GM19463 (cell line): ENCODE measurements around the gene VPS16.

ENCODE experiments used
- ATAC-seq: cut with Tn5 transposase; IDR thresholded peaks from one replicate; pipeline ENCODE4 v1.9.1; 2021; ENCODE audit warnings: mild to moderate bottlenecking, moderate library complexity; ENCODE audit not compliant: unreplicated experiment

The VPS16 gene

DNA sequence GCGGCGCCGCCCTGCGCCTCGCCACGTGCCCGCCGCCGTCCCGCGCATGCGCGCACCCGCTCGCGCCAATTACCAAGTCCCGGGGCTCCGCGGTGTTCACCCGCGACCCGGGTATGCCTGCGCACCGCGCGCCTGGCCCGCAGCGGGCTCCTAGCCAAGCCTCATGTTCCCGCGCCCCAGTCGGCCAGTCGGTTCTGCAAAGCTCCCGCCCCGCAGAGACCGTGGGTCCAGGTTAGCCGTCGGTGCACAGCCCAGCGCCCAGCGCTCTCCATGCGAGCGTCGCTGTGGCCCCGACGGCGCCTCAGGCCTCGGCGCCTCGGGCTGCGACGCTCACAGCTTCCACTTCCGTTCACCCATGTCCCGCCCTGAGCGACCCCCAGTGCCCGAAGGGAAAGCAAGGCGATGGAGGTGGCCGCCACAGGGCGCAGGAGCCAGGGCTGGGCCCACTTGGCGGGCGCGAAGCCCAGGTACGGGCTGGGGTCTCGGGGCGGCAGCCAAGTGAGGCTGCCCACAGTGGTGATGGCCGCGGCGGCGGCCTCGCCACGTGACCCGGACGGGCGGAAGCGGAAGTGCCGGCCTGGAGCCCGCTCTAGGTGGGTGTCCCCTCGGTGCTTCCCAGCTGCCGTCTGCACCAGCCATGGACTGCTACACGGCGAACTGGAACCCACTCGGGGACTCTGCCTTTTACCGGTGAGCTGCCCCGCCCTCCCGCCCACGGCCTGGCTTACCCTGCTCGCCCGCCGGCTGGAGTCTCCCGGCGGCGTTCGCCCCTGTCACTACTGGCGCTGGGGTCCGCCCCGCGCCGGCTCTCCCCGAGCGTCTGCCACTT lies at the start of gene VPS16, which contains the start of gene PCED1A:
Gene VPS16 (plus strand): TSS at position 608 of the 829 bp plus-strand sequence. CDS start 30 bp downstream, at position 638.
Gene PCED1A (minus strand): TSS at position 518 of the 829 bp plus-strand sequence. CDS start 743 bp downstream, outside the sequence.
- peak; percentile 96 for ATAC-seq

DNA sequence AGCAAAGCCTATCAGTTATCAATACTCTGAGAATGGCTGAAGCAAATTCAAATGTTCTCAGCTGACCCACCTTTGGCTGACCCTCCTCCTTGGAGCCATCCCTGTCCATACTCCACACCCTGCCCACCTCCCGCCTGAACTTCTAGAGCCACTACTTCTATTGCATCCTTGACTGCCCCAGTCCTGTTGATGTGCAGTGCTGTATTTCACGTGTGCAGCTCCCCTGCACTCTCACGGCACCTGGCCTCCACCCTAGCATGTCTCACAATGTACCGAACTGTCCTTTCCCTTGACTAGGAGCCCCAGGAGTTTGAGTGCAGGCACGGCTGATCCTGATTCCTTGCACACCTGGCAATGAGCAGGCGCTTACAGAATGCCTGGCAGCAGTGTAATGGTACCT lies 47.1 kb upstream of the VPS16 start:
- ATAC-seq: no peak

DNA sequence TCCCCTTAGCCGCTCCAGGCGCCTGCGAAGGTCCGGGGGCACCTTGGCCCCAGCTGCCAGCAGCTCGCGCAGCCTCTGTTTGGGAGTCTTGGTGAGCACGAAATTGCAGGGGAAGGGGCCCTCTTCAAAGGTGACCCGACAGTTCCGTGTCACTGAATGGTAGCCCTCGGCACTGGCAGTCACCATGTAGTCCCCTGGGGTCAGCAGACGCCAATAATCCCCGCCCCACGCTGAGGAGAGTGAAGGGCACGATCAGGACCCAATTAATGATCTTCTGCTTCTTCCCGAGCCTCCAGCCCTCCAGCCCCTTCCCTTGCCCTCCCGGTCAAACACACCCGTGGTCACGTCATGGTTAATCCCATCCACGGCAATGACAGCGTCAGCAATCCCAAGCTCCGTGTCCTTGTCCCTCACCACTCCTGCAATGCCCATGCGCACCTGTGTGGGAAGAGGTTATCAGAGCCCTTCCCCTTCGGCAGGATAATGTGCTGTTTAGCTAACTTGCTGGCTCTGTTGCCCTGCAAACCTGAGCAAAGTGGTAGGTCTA lies 46.3 kb upstream of the VPS16 start:
- no peak for ATAC-seq

DNA sequence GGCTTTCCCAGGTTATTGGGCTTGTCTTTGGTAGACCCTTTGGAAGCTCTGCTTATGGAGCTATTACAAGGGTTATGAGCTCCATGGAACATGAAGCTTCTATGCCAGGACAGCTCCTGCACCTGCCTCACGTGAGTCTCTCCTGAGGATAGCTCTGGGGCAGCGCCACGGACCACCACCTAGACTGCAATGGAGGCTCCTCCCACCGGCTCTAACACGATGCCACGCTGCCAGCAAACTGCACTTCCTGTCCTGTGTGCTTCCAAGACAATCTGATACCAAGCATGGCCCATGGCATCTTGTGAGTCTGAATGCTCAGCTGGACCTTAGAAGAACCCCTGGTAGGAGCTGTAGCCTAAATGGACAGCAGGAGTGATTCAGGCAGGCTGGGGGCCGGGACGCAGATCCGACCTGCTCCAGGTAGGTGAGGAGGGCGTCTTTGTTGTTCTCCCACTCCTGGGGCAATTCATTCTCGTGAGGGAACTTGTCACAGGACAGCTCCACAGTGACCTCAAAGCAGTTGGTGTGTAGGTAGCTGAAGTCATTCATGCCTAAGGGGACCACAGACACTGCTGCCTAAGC lies 45.6 kb upstream of the VPS16 start:
- no peak for ATAC-seq

DNA sequence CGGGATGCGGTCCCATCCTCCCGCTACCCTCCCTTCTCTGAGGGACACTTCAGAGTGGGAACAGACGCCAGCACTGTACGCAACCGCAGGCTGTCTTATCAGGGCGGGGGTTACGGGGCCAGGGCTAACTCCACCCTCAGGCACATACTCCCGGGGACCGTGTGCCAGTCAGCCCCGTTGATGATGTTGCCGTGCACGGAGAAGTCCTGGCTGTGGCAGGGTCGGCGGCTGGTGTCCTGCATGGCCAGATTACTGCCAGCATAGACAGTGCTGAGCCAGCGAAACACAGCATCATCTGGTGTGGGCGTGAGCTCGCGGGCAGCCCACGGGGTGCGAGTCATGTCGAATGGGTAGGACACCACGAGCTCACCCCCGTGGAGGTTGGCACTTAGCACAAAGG lies 45.1 kb upstream of the VPS16 start:
- ATAC-seq: no peak

DNA sequence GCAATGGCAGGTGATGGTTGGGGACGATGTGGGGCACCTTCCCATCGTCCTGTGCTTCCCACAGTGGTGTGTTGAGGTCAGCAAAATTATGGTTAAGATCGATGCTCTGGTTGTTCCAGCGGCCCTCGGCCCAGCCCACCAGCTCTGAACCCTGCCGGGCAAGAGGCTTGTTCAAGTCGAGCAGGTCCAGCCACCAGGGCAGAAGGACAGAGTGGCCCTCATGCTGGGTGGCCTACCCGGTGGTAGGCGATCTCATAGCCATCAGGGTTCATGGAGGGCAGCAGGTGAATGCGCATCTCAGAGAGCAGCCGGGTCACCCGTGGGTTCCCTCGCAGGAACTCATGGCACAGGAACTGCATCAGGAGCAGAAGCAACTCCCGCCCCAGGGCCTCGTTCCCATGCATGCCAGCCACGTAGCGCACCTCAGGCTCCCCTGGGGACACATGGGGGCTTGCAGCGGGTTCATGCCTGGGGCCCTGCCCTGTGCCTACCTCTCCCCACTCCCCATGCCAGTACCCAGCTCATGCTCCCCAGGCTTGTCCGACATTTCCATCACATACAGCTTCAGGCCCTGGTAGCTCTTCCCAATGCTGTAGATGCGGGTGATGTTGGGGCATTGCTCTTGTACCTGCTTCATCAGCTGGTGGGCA lies 44.4 kb upstream of the VPS16 start:
- ATAC-seq: no peak

DNA sequence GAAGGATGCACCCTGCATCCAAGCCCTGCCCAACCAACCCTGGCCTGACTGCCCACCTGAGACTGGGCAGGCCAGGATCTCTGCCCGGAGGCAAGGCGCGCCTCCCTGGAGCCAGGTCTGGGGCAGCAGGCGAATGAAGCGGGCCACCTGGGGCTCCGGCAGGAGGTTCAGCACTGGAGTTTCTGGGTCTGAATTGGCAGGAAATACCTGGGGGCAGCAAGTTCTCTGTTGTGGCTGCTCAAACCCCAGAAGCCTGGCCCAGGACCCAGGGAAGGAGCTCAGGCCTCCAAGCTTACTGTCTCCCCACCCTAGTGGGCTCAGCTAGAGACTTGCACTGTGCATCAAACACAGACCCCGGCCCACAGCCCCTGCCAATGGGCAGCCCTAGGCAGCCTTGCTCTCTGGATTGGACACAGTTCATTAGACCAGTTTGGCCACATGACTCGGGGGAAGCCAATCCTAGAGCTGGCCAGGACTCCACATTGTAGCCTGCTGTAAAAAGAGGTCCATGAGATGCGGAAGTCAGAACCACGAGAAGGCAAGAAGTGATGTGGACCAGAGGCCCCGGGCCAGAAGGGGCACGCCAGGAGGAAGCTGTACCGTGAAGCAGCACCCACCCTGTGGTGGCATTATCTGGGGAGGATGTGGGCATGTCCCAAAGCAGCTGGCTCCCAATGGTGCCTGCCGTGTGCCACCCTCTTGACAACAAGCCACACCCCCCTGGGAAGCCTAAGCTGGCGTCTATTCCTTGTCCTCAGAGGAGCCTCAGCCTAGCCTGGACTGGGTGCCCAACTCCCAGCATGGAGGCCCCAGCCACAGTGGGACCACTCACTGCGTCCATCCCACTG lies 43.2 kb upstream of the VPS16 start:
- ATAC-seq: no peak

DNA sequence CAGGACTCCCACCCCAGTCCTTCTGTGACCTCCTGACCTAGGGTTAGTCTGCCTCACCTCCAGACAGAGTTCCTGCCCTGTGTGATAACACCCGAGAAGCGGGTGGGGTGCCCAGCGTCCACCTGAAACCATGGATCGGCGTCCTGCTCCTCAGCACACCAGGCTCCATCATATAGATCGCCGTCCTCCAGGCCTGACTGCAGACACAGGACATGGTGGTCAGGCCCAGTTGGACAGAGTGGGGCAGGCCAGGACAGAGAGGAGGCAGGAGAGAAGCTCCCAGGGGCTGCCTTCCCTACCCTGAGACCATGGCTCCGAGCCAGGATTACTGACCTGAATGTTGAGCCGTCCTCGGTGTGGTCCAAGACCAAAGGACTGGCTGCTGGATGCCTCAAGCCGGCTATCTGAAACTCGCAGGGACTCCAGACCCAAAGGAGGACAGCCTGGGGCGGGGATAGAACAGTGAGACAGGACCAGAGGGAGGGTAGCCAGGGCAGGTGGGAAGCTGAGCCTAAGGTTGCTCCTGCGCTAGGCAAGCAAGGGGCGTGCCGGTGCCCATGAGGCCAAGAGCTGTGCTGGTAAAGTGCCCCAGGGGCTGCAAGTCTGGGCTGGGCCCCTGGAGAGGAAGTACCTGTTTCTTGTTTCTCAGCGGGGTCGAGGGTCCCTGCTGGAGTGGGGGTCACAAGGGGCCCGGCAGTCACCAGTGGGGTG lies 42.3 kb upstream of the VPS16 start:
- ATAC-seq: no peak

DNA sequence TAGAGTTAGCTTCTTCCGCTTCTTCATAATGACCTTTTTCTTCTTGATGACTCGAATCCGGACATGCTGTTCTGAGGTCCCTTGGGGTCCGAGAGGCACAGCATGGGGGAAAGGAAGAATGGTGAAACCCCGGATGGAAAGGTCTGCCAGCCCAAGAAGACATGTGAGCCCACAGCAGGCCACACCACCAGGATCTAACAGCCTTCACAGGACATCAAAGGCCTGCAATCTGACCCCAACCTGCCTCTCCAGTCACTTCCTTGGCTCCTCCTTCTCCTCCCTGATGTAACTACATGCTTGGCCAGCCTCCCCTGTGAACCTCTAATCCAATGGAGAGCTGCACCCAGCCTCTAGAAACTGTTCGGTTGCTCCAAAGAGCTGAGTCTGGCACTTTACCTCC lies 41.7 kb upstream of the VPS16 start:
- no peak for ATAC-seq

DNA sequence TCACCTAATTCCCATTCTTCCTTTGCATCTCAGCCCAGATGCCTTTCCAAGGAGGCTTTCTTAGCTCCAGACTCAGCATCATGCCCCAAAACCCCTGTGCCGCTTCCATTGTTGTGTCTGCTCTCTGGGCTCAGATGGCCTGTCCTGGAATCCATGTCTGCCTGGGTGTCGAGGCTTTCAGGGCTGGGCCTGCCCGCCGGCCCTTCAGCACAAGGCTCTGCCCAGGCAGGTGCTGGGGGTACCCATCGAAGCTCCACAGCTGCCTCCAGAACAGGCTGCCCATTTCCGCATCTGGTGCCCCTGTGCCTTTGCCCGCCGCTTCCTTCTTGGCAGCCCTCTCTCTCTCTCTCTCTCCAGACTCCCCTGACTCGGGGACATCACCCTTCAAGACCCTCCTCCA lies 41.3 kb upstream of the VPS16 start:
- ATAC-seq: no peak

DNA sequence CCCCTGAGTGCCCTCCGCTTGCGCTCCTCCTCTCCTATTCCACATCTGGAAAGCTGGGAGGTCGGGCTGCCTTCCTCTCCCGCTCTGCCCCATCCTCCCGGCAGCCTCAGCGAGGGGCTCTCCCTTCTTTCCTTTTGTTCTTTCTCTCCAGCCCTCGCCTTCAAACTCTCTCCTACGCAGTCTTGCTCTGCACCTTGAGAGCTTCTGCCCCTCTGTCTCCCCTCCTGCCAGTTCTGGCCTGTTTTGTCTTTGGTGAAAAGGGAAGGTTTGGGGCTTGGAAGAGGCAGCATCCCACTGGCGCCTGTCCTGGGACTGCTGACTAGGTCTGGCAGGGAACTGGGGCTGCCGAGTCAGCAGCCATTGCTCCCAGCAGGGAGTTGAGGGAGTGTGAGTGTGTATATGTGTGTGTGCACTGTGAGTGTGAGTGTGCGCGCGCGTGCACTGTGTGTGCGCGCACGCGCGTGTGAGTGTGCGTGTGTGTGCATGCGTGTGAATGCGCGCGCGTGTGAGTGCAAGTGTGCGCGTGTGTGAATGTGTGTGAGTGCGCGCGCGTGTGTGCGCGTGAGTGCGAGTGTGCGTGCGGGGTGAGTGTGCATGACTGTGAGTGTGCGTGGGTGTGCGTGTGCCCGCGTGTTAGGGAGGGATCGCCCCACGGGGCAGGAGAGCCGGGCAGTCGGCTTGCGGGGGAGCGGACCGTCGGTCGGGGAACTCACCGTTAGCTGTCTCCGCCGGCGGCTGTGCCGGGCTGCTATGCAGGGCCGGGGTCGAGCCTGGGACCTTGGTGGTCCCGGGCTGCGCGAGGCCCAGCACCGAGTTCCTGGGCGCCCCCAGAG lies 40.6 kb upstream of the VPS16 start:
- peak; percentile 17 for ATAC-seq

DNA sequence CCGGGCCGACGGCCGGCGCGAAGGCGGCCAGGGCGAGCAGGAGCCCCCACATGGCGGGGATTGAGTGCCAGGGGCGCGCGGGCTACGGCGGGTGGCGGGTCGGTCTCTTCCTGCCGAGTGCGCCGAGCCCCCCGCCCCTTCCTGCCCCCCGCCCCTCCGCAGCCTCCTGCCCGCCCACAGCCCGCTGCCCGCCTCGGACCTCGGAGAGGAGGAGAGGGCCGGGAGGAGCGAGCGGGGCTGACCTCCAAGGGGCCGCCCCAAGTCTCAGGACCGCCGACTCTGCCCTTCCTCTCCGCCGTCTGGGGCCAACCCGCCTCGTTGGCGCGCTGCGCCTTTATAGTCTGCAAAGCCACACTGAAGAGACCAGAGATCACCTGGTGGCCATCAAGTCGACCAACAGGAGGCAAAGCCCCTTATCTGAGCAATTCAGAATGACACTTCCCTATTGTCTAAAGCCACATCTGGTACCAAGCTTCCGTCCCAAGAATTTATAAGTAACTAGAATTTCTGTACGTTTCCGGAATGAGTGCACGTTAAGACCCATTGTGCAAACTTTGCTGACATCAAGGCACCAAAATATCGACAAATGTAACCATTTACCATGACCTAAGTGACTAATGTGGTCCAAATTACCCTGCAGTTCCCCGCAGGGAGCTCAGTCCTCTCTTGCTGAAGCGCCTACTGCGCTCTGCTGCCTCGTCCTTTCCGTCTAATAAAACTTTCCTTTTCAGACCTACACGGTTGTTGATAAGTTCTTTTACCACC lies 39.8 kb upstream of the VPS16 start, which contains the start of gene CPXM1:
Gene CPXM1 (minus strand): TSS at position 107 of the 765 bp plus-strand sequence. CDS start 55 bp downstream, at position 52.
- peak; percentile 53 for ATAC-seq

DNA sequence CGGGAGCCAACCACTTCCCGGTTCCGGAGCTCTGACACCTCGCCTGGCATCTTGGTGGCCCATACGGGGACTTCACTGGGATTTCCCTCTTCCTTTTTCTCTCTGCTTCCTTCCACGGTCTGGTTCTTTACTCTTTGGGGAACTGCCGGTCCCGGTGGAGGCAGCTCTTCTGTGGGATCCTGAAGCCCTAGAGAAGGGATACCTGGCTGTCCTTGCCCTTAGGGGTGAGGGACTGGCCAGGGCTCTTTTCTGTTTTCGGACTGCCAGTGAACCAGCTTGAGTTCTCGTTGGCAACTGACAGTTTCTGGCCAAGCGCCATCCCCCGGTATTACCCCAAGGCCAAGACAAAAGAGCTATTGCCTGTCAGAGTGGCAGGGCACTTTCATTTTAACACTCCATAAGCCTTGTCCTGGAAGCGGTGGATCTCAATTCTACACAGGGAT lies 39.2 kb upstream of the VPS16 start:
- peak; percentile 36 for ATAC-seq

DNA sequence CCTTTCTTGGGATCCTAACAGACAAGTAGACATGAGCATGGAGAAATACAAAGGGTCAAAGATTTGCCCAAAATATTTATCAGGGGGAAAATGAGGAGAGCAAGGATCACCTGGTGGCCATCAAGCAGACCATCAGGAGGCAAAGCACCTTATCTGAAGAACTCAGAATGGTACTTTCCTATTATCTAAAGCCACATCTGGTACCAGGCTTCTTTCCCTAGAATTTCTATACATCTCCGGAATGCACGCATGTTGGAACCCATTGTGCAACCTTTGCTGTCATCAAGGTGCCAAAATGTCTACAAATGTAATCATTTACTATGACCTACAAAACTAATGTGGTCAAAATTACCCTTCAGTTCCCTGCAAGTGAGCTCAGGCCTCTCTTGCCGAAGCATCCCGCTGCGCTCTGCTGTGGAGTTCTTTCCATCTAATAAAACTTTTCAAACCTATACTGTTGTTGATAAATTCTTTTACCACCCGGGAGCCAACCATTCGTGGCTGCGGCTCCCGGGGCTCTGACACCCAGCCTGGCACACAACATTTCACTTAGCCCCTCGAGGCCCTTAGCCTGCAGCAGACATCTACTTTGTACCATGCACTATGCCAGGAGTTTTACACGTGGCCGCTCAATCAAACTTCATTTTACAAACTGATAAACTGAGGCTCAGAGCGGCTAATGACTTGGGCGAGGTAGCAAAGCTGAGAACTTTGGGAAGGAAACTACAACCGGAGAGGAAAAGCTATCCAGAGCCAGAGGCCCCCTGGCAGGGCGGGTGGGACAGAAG lies 36.3 kb upstream of the VPS16 start:
- no peak for ATAC-seq

DNA sequence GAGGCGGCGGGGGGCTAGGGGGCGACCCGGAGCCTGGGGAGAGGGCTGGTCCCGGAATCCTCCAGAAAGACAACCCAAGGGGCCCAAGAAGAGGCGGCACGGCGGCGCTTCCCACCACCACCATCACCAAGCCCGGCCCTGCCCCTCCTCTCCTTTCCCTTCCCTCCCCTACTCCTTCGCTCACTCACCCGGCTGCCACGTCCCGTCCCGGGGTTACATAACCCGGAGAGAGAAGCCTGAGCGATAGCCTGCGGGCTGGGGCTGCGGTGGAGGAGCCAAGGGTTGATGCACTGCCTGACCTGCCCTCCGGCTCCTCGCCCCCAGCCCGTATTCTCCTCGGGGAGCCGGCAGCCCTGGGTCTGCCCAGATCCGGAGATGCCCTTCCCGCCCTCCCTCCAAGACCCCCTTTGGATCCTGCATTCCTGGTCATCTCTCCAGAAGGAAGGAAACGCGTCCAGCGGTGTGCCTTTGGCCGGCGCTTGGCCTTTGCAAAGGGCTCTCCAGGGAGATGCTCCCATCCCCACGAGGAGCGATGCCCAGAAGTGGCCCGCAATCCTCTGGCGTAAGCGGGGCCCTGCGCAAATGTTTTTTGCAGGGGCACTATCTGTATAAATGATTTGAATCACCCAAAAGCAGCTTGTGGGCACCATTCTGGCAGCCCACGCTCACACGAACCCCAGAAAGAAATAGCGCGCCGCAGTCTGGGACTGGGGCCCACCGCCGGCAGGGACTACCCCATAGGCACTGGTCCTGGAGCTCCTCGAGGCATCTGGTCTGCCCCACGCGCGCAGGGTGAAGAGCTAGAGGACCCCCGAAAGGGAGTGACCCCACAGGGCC lies 35.5 kb upstream of the VPS16 start:
- ATAC-seq: no peak

DNA sequence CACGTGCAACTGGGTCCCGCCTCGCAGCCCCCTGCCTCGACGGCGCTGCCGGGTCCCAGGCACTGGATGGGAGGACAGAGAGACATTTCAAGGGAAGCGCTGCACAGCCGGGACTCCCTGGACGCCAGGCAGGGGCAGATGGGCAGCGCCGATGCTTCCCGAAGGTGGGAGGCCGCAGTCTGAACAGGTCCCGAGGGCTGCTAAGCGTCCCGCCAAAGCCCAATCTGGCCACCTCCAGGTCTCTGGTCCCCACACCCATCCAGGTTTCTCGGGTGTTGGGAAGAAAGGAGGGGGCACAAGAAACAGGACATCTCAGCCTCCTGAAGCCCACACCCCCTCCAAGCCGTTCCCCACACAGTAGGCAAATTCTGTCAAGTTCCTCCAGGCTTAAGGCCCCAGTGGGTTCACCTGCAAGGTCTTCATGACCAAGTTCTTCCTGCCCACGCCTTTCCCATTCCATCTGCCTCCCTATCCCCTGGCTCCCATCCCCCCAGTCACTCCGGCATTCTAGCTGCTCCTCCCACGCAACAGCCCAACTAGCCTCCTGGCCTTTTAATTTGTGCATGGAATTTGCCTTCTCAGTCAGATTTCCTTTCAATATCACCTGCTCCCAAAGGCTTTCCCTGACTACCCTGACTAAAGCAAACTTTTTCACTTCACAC lies 34.7 kb upstream of the VPS16 start:
- no peak for ATAC-seq
